Body of pancreas (tissue), 4 donors: ENCODE data around the gene SLC6A19.

Source experiments
- CTCF ChIP-seq, 7 experiments: fragments of 450-650 bp in 4 of 7; fragments of 200-600 bp in 3 of 7; sonication (generic) in 3 of 7; IDR thresholded peaks; one replicate each; pipeline ENCODE4 v1.5.1; 2016 to 2019; ENCODE audit warnings: antibody characterized with exemption in 7 of 7
- POLR2A ChIP-seq, 3 donors: fragments of 450-650 bp; IDR thresholded peaks; one replicate each; pipeline ENCODE4 v1.6.1; 2016; ENCODE audit warnings: antibody characterized with exemption in 3 of 3, mild to moderate bottlenecking in 2 of 3

GRCh38 chr5:1175801-1176472, 25.5 kb upstream of the SLC6A19 start:
- TF ChIP-seq CTCF (IDR thresholded peaks at IDR 0.05) (no peak), POLR2A (IDR thresholded peaks at IDR 0.05) (no peak)
